ENCODE measurements around the gene GCLM.

DNA sequence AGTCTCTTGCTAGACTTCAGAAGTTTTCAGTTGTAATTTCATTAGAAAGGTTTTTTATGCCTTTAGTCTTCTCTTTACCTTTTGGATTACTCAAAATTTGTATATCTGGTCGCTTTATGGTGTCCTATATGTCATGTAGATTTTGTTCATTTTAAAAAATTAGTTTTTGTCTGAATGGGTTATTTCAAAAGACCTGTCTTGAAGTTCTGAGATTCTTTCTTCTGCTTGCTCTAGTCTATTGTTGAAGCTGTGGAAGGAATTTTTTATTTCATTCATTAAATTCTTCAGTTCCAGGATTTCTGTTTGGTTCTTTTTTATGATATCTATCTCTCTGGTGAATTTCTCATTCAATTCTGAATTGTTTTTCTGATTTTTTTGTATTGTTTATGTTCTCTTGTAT is 46.5 kb upstream of the GCLM start:
- TF ChIP-seq MAX (IDR thresholded peaks at IDR 0.05; ENCODE audit: low read depth, low read length) (no peak), POLR2A (IDR thresholded peaks at IDR 0.05; ENCODE audit: extremely low read depth, insufficient read length) (no peak)

Data from NB4 (cell line).